Measurements from ENCODE around the gene SIX2. TPM values are rescaled to one million over a fixed set of nuclear protein-coding genes. Genes with fewer than 3 reads are reported as not detected.

SIX2 gene
- total and polyA plus RNA-seq, 4 donors = 1.7 to 6.0 (median 2.6) TPM

DNA sequence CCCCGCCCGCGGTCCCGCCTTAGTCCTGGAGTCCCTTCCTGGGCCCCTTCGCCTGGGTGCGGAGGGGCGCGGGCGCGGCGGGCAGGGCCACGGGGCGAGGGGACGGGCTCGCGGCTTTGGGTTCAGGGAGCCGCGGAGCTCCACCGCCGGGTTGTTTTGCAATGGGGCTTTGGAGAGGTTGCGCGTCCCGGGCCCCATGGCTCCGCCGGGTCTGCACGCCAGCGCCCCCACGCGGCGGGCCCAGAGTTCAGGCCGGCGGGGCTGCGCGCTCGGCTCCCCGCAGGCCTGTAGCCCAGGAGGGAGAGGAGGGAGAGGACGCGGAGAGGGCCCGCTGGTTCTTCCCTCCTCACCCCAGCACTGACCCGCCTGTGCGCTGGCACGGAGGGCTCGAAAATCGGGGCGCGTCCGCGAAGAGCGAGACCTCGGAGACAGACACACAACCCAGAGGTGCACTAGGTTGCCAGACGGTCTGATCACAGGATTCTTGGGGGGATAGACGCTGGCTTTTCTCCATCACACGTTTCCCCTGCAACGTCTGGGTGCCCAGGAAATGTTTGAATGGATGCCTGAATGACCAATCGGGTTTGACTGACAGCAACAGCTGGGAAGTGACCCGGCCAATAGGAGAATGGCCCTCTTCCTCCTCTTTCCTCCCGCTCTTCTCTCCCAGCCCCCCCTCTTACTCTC, 4.9 kb upstream of the SIX2 start:
- Histone ChIP-seq H3K36me3 (ENCODE audit: control insufficient read depth in 1 of 2, insufficient read depth in 2 of 2, low read length in 1 of 2) (no peaks in the 10 kb centered on the region), H3K9me3 (ENCODE audit: control insufficient read depth, low read length) (no peaks in the 10 kb centered on the region), H3K4me3 (ENCODE audit: low read length in 2 of 2) (peak overlapping the region; percentile 40 to 66), H3K27me3 (ENCODE audit: control insufficient read depth in 1 of 2, insufficient read depth in 2 of 2, low read length in 1 of 2) (no peaks in the 10 kb centered on the region), H3K27ac (ENCODE audit: low read depth in 1 of 2, low read length in 2 of 2) (peak overlapping the region in 1 of 2 donors; percentile 52), H3K4me1 (ENCODE audit: control insufficient read depth in 1 of 2, insufficient read depth in 2 of 2, low read length in 2 of 2) (no peaks in the 10 kb centered on the region)
- intact Hi-C loops (cut with DNase I) = loop anchor here in 1 of 2 donors (2.0 to 10.0 kb wide), 2 partner anchors 33 to 571 kb away; no protein-coding TSS in a partner anchor
- peak; percentile 82 to 91 for DNase-seq
- peak; percentile 74 for ATAC-seq (ENCODE audit: low FRiP score)
- WGBS, 2 donors = 0 to 1% methylated on average over 33 to 57 of the region's 57 CpGs

DNA sequence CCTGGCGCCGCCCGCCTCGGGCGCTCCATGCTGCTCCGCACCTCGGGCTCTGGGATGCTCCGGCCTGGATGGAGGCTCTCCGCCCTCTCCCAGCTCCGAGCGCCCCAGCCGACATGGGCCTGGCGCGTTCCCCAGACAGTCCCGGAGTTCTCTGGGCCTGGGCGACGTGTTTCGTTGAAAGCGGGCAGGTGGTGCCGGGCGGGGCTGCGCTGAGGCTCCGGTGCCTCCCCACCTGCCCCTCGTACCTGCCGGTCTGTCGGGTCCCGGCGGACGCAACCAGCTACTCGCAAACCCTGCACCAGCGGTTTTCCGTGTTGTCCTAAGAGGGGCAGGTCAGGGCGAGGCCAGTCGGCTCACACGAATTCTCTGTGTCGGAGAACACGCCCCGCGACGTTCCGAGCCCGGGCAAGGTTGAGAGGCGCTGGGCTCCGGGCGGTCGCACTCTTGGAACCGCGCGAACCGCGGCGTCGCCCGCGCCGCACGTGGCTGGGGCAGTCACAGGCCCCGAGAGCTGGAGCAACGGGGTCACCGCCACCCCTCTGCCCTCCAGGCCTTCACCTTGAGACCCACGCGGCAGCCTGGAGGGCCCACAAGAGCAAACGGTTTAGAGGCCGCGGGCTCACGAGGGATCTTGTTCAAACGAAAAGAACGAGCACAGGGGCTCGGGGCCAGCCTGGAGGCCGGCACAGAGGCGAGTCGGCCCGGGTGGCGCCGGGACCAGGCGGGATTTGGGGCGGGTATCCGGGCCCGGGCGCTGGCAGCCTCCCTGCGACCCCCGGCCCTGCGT, 4.2 kb upstream of the SIX2 start:
- no peaks in the 10 kb centered on the region for H3K27me3 ChIP-seq (ENCODE audit: control insufficient read depth in 1 of 2, insufficient read depth in 2 of 2, low read length in 1 of 2)
- ATAC-seq (ENCODE audit: low FRiP score) = no peak
- no peaks in the 10 kb centered on the region for H3K4me1 ChIP-seq (ENCODE audit: control insufficient read depth in 1 of 2, insufficient read depth in 2 of 2, low read length in 2 of 2)
- peak overlapping the region in 1 of 2 donors; percentile 9 for H3K27ac ChIP-seq (ENCODE audit: low read depth in 1 of 2, low read length in 2 of 2)
- WGBS, 2 donors = 21 to 23% methylated on average over 83 of the region's 83 CpGs
- no peaks in the 10 kb centered on the region for H3K36me3 ChIP-seq (ENCODE audit: control insufficient read depth in 1 of 2, insufficient read depth in 2 of 2, low read length in 1 of 2)
- intact Hi-C loops (cut with DNase I) = loop anchor here in 1 of 2 donors (2.0 to 10.0 kb wide), 2 partner anchors 33 to 571 kb away; no protein-coding TSS in a partner anchor
- H3K4me3 ChIP-seq (ENCODE audit: low read length in 2 of 2) = peak overlapping the region; percentile 40 to 56
- peak in 1 of 2 donors; percentile 81 for DNase-seq
- H3K9me3 ChIP-seq (ENCODE audit: control insufficient read depth, low read length) = no peaks in the 10 kb centered on the region

DNA sequence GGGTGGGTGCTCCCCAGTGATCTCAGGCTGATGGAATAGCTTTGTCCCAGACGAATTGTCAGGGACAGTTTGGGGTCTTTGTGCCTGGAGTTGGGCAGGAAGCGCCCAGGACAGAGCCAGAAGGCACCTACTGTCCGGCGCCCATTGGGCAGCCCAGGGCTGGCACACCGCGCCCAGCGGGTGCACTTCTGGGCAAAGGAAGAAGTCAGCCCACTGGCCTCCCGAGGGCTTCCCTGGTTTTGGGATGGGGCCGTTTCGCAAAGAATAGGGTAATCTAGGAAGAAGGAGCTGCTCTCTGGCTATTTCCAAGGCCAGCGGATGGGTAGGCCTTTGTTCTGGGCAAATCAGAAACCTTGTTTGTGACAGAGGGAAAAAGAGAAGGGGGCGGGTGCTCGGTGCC, 3.5 kb upstream of the SIX2 start:
- DNase-seq (peak in 1 of 2 donors; percentile 56), ATAC-seq (ENCODE audit: low FRiP score) (no peak)
- intact Hi-C loops (cut with DNase I) = loop anchor here in 1 of 2 donors (10.0 kb wide), 1 partner anchor 572 kb away; no protein-coding TSS in a partner anchor
- Histone ChIP-seq H3K27me3 (ENCODE audit: control insufficient read depth in 1 of 2, insufficient read depth in 2 of 2, low read length in 1 of 2) (no peaks in the 10 kb centered on the region), H3K4me3 (ENCODE audit: low read length in 2 of 2) (no peak overlapping the region), H3K4me1 (ENCODE audit: control insufficient read depth in 1 of 2, insufficient read depth in 2 of 2, low read length in 2 of 2) (no peaks in the 10 kb centered on the region), H3K27ac (ENCODE audit: low read depth in 1 of 2, low read length in 2 of 2) (no peak overlapping the region), H3K9me3 (ENCODE audit: control insufficient read depth, low read length) (no peaks in the 10 kb centered on the region), H3K36me3 (ENCODE audit: control insufficient read depth in 1 of 2, insufficient read depth in 2 of 2, low read length in 1 of 2) (no peaks in the 10 kb centered on the region)
- 90 to 93% methylated on average over 13 of the region's 13 CpGs for WGBS, 2 donors

DNA sequence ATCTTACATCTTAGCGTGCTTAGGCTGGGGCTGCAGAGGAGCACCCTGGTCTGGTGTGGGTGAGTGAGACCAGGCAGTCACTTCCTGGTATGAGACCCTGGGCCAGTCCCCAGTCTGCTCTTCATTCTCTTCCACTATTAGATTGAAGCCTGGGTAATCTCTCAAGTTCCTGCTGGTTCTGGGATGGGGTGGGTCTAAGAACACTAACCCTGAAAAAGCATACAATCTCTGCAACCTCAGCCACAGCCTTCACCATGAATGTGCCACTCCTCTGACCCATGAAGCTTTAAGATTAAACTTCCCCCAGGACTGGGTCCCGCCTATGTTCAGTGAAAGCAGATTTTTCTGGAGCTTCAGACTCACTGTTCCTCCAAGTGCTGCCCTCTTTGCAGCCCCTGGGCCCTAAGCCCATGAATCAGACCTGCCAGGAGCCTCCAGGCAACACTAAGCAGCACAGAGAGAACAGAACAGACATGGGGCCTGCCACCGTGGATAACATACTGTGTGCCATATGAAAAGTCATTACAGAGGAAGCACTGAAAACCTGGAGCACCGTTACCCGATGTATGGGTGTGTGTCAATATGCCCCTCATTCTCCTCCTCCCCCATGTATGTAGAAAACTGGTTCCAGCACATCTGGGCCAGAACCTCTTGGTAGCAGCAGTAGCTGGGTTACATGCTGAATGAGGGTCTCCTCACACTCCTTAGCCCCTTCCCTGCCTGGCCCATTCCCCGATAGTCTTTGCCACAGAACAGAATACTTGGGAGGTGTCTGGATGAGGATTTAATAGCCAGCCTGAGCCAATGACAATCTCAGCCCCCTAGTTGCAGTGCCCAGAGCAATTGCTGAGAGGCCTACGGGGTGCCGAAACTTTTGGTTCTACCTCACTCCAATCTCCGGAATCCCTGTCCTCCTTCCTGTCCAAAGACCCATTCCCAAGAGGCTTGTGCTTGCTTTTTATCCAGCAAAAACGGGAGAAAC, 2.7 kb upstream of the SIX2 start:
- Histone ChIP-seq H3K36me3 (ENCODE audit: control insufficient read depth in 1 of 2, insufficient read depth in 2 of 2, low read length in 1 of 2) (no peaks in the 10 kb centered on the region), H3K4me3 (ENCODE audit: low read length in 2 of 2) (no peak overlapping the region), H3K9me3 (ENCODE audit: control insufficient read depth, low read length) (no peaks in the 10 kb centered on the region), H3K4me1 (ENCODE audit: control insufficient read depth in 1 of 2, insufficient read depth in 2 of 2, low read length in 2 of 2) (no peaks in the 10 kb centered on the region), H3K27ac (ENCODE audit: low read depth in 1 of 2, low read length in 2 of 2) (no peak overlapping the region), H3K27me3 (ENCODE audit: control insufficient read depth in 1 of 2, insufficient read depth in 2 of 2, low read length in 1 of 2) (no peaks in the 10 kb centered on the region)
- intact Hi-C loops (cut with DNase I) = loop anchor here in 1 of 2 donors (10.0 kb wide), 1 partner anchor 573 kb away; no protein-coding TSS in a partner anchor
- no peak for ATAC-seq (ENCODE audit: low FRiP score)
- 65 to 79% methylated on average over 10 of the region's 10 CpGs for WGBS, 2 donors
- no peak for DNase-seq

DNA sequence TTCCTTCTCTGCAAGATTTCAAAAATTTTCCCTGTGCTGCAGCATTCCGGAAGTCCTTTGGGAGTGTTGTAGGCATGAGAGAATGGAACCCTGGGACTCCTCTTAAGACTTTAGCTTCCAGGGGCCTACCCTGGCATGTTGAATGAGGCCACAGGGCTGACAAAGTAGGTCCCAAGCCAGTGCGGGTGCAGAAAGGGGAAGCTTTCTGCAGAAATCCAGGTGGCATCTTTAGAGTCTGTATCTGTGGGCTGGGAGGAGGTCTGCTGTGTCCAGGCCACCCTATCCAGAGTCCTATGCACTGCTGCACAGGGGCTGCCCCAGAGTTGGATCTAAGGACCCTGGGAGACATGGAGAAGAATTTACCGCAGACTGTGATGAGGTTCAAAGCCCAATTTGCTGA, 1.9 kb upstream of the SIX2 start:
- no peaks in the 10 kb centered on the region for H3K9me3 ChIP-seq (ENCODE audit: control insufficient read depth, low read length)
- H3K27ac ChIP-seq (ENCODE audit: low read depth in 1 of 2, low read length in 2 of 2) = no peak overlapping the region
- no peak for DNase-seq
- no peaks in the 10 kb centered on the region for H3K27me3 ChIP-seq (ENCODE audit: control insufficient read depth in 1 of 2, insufficient read depth in 2 of 2, low read length in 1 of 2)
- H3K4me3 ChIP-seq (ENCODE audit: low read length in 2 of 2) = no peak overlapping the region
- H3K4me1 ChIP-seq (ENCODE audit: control insufficient read depth in 1 of 2, insufficient read depth in 2 of 2, low read length in 2 of 2) = no peaks in the 10 kb centered on the region
- 78 to 81% methylated on average over 3 of the region's 3 CpGs for WGBS, 2 donors
- intact Hi-C loops (cut with DNase I) = loop anchor here in 1 of 2 donors (10.0 kb wide), 1 partner anchor 574 kb away; no protein-coding TSS in a partner anchor
- ATAC-seq (ENCODE audit: low FRiP score) = no peak
- H3K36me3 ChIP-seq (ENCODE audit: control insufficient read depth in 1 of 2, insufficient read depth in 2 of 2, low read length in 1 of 2) = peaks cover 0 to 1% of the 10 kb centered on the region in 2 donors

DNA sequence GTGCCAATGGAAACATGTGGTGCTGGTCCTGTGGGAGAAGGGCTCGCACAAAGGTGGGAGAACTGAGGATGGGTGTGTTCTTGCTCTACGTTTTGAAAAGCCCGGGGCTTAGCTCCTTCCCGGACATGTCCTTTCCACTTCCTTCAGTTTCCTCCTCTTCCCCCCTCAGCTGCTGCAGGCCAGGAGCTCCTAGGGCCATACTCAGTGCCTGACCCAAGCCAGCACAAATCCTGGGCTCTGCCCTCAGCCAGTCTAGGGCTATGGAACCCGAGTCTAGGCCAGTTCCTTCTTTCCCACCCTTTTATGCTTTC, 1.4 kb upstream of the SIX2 start:
- Histone ChIP-seq H3K27me3 (ENCODE audit: control insufficient read depth in 1 of 2, insufficient read depth in 2 of 2, low read length in 1 of 2) (no peaks in the 10 kb centered on the region), H3K4me3 (ENCODE audit: low read length in 2 of 2) (peak overlapping the region; percentile 46 to 54), H3K9me3 (ENCODE audit: control insufficient read depth, low read length) (no peaks in the 10 kb centered on the region), H3K27ac (ENCODE audit: low read depth in 1 of 2, low read length in 2 of 2) (peak overlapping the region in 1 of 2 donors; percentile 76), H3K36me3 (ENCODE audit: control insufficient read depth in 1 of 2, insufficient read depth in 2 of 2, low read length in 1 of 2) (peaks cover 0 to 4% of the 10 kb centered on the region in 2 donors), H3K4me1 (ENCODE audit: control insufficient read depth in 1 of 2, insufficient read depth in 2 of 2, low read length in 2 of 2) (no peaks in the 10 kb centered on the region)
- intact Hi-C loops (cut with DNase I) = loop anchor here in 1 of 2 donors (10.0 kb wide), 1 partner anchor 574 kb away; no protein-coding TSS in a partner anchor
- no peak for DNase-seq
- no peak for ATAC-seq (ENCODE audit: low FRiP score)
- WGBS, 2 donors = 2 to 4% methylated on average over 5 of the region's 5 CpGs

DNA sequence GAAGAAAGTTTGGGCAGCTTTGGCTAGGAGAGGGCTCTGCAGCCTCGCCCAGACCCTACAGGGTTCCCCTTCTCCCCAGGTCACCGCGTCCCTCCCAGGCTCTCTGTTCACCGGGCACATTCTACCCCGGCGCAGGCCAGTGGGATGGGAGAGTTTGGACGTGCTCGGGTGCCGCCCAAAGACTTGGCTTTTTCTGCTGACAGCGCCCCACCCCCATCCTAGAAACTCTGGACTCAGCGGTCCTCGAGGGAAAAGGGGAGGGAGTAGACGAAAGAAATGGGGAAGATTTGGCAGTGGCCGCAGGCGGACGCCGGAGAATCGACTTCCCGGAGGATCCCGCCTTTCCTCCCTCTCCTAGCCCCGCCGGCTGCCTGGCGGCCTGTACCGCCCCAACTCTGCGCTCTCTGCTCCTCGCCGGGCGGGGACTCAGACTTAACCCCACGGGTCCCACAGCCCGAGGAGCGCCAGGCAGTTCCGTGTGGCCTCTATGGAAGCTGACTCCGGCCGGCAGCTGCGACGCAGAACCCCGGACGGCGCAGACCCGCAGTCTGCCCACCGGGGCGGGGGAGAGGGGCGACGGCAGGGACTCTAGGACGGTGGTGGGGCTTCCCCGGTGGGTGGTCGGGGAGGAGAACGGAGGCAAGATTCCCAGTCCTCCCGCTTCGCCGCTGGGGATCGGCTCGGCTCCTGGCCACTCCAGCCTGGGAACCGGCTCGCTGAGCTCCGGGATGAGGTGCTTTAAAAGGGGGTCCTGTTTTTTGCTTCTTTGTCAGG, 863 bp upstream of the SIX2 start:
- H3K27ac ChIP-seq (ENCODE audit: low read depth in 1 of 2, low read length in 2 of 2) = peak overlapping the region; percentile 18 to 76
- H3K9me3 ChIP-seq (ENCODE audit: control insufficient read depth, low read length) = no peaks in the 10 kb centered on the region
- H3K36me3 ChIP-seq (ENCODE audit: control insufficient read depth in 1 of 2, insufficient read depth in 2 of 2, low read length in 1 of 2) = peaks cover 0 to 4% of the 10 kb centered on the region in 2 donors
- H3K27me3 ChIP-seq (ENCODE audit: control insufficient read depth in 1 of 2, insufficient read depth in 2 of 2, low read length in 1 of 2) = no peaks in the 10 kb centered on the region
- H3K4me1 ChIP-seq (ENCODE audit: control insufficient read depth in 1 of 2, insufficient read depth in 2 of 2, low read length in 2 of 2) = no peaks in the 10 kb centered on the region
- peak; percentile 93 to 94 for DNase-seq
- intact Hi-C loops (cut with DNase I) = loop anchor here in 1 of 2 donors (10.0 kb wide), 1 partner anchor 575 kb away; no protein-coding TSS in a partner anchor
- peak overlapping the region; percentile 46 to 54 for H3K4me3 ChIP-seq (ENCODE audit: low read length in 2 of 2)
- WGBS, 2 donors = 1% methylated on average over 46 to 56 of the region's 56 CpGs
- ATAC-seq (ENCODE audit: low FRiP score) = peak; percentile 85
